ENCODE measurements around the gene TBC1D10A.

DNA sequence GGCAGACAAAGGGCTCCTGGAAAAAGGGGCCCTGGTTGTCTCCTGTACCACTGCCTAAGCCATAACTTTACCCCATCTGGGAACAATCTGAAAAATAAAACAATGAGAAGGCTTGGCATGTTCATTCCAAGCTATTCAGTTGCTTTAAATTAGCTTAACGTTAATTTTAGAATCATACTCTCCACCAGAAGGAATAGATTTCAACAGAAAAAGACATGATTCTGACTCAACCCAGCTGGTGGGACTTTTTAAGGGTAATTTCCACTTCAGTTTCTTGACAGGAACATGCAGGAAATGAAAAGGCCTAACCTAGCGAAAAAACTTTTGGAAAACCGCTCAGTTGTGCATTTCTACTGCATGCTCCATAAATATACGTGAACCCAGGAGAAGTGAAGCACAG, 22.1 kb upstream of the TBC1D10A start:
- TF ChIP-seq CTCF (IDR thresholded peaks at IDR 0.05) (no peak), POLR2A (IDR thresholded peaks at IDR 0.05) (no peak), EP300 (IDR thresholded peaks at IDR 0.05) (no peak)

Data from tibial nerve (tissue), 4 donors.